ENCODE measurements around the gene RPGR.

The RPGR gene, protein sequence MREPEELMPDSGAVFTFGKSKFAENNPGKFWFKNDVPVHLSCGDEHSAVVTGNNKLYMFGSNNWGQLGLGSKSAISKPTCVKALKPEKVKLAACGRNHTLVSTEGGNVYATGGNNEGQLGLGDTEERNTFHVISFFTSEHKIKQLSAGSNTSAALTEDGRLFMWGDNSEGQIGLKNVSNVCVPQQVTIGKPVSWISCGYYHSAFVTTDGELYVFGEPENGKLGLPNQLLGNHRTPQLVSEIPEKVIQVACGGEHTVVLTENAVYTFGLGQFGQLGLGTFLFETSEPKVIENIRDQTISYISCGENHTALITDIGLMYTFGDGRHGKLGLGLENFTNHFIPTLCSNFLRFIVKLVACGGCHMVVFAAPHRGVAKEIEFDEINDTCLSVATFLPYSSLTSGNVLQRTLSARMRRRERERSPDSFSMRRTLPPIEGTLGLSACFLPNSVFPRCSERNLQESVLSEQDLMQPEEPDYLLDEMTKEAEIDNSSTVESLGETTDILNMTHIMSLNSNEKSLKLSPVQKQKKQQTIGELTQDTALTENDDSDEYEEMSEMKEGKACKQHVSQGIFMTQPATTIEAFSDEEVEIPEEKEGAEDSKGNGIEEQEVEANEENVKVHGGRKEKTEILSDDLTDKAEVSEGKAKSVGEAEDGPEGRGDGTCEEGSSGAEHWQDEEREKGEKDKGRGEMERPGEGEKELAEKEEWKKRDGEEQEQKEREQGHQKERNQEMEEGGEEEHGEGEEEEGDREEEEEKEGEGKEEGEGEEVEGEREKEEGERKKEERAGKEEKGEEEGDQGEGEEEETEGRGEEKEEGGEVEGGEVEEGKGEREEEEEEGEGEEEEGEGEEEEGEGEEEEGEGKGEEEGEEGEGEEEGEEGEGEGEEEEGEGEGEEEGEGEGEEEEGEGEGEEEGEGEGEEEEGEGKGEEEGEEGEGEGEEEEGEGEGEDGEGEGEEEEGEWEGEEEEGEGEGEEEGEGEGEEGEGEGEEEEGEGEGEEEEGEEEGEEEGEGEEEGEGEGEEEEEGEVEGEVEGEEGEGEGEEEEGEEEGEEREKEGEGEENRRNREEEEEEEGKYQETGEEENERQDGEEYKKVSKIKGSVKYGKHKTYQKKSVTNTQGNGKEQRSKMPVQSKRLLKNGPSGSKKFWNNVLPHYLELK

DNA sequence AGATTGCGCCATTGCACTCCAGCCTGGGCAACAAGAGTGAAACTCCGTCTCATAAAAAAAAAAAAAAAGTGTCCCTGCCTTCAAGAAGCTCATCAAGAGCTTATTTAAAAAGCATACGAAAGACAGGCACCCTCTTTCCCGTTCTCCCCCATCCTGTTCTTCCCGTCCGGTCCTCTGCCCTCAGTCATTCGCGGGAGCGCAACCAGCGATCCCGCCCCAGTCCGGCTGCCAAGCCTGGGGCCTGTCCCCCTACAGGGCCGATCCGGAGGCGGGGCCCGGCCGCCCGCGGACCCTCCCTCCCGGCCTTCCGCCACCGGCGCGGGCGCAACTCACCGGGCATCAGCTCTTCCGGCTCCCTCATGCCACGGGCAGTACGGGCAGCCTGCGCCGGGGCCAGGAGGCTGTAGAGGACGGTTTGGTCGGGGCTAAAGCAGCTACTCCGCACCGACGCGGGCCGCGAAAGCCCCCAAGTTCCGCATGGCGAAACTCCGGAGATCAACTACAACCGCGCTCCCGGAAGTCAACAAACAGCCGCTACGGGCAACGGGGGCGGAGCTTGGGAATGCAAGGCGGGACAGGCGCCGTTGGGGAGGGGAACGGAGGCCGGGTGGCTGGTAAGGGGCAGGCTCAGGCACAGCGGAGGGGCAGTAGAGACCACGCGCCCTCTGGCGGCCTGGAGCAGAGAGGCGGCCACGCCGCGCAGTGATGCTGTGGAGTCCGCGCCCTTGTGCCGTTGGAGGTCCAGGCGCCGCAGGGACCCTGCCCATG, at the start of gene RPGR:
RPGR (minus strand) TSS at position 503 of the 768 bp plus-strand sequence; CDS start at position 361, 142 bp downstream.
- in situ Hi-C loops (cut with HindIII; ENCODE audit: low sequenced_read_pairs) = no loop called here

GRCh38 chrX:38376747-38377146, 49.4 kb upstream of the RPGR start:
- in situ Hi-C loops (cut with HindIII; ENCODE audit: low sequenced_read_pairs) = no loop called here

DNA sequence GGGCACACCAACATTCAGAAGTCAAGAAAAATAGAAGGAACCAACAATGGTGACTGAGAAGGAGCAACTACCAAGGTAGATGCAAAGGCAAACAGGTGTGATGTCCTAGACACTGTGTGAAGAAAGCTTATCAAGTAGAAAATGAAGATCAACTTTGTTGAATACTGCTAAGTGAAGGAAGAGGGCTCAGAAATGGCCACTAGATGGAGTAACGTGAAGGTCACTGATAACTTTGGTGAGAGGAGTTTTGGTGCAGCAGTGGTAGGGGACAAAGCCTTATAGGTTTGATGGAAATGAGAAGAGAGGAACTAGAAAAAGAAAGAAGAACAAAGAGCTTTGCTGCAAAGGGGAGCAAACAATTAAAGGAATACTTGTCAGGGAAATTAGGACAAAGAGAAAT, 48.6 kb upstream of the RPGR start:
- in situ Hi-C loops (cut with HindIII; ENCODE audit: low sequenced_read_pairs) = no loop called here

DNA sequence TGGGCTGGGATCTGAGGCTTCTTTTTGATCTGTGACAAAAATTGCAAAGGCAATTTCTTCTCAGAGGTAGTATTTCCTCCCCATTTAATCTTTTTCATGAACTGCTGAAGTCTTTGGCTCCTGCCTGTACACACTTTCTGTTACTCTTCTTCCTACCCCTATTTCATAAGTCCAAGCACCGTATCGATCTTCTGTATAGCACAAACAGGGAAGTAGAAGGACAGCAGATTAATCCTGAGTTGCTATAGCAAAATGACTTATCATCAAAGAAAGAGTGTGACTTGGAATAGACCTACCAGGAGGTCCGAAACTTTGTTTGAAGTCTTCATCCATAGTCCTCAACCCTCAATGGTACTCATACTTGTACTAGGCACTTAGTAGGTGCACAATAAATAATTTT, 47.1 kb upstream of the RPGR start:
- in situ Hi-C loops (cut with HindIII; ENCODE audit: low sequenced_read_pairs) = no loop called here

DNA sequence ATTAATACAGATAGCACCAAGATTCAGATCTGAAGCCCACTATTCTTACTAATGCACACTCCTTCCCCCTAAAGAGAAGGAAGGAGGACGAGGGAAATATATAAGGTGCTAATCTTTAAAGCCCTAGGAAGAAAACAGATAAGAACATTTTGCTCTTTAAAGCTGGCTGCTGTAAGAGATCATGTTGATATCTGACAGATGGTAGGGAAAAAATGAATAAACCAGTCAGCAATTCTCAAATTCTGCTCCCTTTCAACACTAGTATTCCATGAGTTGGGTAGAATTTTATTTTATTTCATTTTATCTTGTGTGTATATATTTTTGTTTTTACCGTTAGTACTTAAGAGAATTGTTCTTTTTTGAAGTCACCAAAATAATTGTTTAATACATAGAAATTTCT, 44.3 kb upstream of the RPGR start:
- in situ Hi-C loops (cut with HindIII; ENCODE audit: low sequenced_read_pairs) = no loop called here

DNA sequence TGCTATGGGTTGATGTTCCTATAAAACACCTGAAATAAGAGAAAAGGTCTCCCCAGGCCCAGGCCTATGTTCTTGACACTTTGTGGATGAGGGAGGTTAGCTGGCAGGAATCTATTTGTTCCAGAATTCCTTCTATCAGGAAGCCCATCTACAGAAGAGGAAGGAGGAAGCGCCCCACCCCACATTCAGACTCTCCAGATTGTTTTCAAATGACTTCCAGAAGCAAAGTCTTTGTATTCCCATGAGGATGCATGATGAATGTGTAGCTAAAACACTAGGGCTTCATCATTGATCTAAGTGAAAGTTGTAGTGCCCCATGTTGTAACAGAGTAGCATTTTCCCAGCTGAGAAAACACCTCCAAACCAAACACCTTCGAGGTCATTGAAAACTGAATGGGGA, 41.5 kb upstream of the RPGR start:
- in situ Hi-C loops (cut with HindIII; ENCODE audit: low sequenced_read_pairs) = no loop called here

DNA sequence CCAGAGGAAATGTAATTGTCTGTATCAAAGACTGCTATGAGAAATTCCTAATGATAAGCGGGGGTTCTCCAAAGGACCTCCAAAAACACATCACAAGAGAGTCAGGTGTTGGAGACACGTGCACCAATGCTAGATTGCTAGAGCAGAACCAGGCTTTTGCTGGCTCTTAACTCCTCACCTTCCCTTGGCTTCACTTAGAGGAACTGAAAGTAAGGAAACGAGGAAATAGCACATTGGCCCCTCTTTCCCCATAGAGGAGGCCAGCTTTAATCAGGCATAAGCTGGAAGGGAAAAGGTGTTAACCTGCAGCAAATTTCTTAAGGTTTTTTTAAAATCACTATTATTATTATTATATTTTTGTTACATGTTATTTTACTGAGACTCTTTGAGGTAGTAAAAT, 38.6 kb upstream of the RPGR start:
- in situ Hi-C loops (cut with HindIII; ENCODE audit: low sequenced_read_pairs) = no loop called here

- in situ Hi-C loops (cut with HindIII; ENCODE audit: low sequenced_read_pairs) = no loop called here
These were observed 35.7 kb upstream of the RPGR start for GRCh38 chrX:38363046-38363445.

- in situ Hi-C loops (cut with HindIII; ENCODE audit: low sequenced_read_pairs) = no loop called here
These were observed 30.7 kb upstream of the RPGR start for GRCh38 chrX:38357747-38358673.

GRCh38 chrX:38356401-38356800, 29.1 kb upstream of the RPGR start:
- in situ Hi-C loops (cut with HindIII; ENCODE audit: low sequenced_read_pairs) = no loop called here

DNA sequence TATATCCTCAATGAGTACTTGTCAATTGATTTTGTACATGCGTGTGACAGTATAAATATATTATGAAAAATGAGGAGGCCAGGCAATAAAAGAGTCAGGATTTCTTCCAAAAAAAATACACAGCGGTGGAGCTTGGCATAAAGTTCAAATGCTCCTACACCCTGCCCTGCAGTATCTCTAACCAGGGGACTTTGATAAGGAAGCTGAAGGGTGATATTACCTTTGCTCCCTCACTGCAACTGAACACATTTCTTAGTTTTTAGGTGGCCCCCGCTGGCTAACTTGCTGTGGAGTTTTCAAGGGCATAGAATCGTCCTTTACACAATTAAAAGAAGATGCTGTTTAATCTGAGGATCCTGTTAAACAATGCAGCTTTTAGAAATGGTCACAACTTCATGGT, 25.1 kb upstream of the RPGR start, which contains the start of gene OTC:
OTC (plus strand) TSS at position 243 of the 400 bp plus-strand sequence; CDS start at position 336, 93 bp downstream.
- in situ Hi-C loops (cut with HindIII; ENCODE audit: low sequenced_read_pairs) = no loop called here

GRCh38 chrX:38351346-38351745, 24.0 kb upstream of the RPGR start:
- in situ Hi-C loops (cut with HindIII; ENCODE audit: low sequenced_read_pairs) = no loop called here

GRCh38 chrX:38347136-38347535, 19.8 kb upstream of the RPGR start:
- in situ Hi-C loops (cut with HindIII; ENCODE audit: low sequenced_read_pairs) = no loop called here

DNA sequence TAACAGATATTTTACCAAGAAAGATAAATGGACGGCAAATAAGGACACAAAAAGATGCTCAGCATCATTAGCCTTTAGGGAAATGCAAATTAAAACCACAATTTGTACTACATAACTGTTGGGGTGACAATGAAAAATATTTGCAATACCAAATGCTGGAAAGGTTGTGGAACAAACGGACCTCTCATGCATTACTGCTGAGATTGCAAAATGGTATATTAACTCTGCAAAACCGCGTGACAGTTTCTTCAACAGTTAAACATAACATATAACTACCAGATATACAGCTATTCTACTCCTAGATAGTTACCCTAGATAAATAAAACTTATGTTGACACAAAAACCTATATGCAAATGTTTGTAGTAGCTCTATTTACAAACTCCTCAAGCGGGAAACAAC, 18.8 kb upstream of the RPGR start:
- in situ Hi-C loops (cut with HindIII; ENCODE audit: low sequenced_read_pairs) = no loop called here

DNA sequence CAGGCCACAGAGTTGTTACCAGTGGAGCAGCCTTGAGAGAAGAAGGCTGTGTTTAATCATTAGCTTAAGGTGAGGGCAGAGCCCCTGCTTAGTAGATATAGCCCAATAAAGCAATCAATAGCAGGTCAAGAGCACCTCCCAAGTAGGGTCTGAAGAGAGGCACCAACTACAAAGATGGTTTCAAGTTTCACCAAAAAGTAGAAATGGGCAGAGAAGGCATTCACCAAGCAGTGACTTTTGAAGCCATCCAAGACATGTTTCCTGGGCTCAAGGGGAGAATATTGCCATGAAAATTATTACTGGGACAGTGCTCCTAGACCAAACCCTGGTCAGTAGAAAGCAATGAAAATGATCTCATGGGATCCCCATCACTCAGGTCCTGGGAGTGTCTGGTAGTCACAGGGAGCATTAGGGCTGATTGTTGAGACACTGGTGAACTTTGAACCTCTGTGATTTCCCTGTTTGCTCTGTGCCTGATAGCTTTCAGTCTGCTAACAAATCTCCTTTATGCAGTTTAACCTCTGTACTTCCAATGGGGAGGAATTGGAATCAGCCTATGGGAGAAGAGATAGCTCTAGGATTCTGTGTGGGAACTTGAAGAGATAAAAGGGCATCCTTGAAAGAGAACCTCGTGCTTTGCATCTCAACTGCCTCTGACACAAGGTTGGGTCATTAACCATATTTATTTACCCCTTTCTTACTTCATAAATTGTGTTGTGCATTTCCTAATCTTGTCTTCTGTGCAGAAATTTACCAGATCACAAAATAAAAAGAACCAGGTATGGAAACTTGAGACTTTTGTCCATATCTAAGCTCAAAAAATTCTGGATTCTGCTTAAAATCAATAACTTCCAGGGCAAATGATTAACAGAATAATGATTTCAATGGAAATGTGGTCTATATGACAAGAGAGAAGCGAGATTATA, 15.8 kb upstream of the RPGR start:
- in situ Hi-C loops (cut with HindIII; ENCODE audit: low sequenced_read_pairs) = no loop called here

DNA sequence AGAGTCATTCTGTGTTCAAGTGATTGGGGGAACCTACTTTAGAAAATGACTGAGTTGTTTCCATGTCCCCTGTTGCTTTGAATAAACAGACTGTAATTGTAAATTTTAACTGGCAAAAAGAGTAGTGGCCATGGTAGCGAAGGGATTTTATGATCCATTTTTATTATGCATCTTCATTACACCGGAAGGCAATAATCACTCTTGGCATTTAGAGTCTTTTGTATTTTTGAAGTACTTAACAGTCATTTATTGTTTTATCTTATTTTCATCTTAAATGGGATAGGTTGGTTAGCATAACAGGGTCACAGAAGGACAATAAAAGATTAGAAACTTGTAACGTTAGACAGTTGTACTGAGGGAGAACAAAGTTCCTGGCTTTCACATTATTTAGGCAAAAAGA, 14.1 kb upstream of the RPGR start:
- in situ Hi-C loops (cut with HindIII; ENCODE audit: low sequenced_read_pairs) = no loop called here

GRCh38 chrX:38336538-38337240, 9.4 kb upstream of the RPGR start:
- in situ Hi-C loops (cut with HindIII; ENCODE audit: low sequenced_read_pairs) = no loop called here

GRCh38 chrX:38335382-38335781, 8.1 kb upstream of the RPGR start:
- in situ Hi-C loops (cut with HindIII; ENCODE audit: low sequenced_read_pairs) = no loop called here
